Measurements from ENCODE around the gene PIK3C2B.

- TF ChIP-seq CTCF (conservative IDR thresholded peaks at IDR 0.05; ENCODE audit: low read length), result no peak
- TF ChIP-seq EZH2phosphoT487 (IDR thresholded peaks at IDR 0.05; ENCODE audit: borderline replicate concordance), result no peak
These were observed 5.2 kb upstream of the PIK3C2B start for GRCh38 chr1:204499511-204500468.
